GF-D8 (cell line): ENCODE results near the gene TOMM7.
"Not testable (repeated sequence)": the region's sequence is repeated elsewhere in the genome, so short reads cannot be mapped to it uniquely, and the experiment has no call there.

Experiments
- DNase-seq: peaks from one replicate; lab custom pipeline; 2025; lab: John Stamatoyannopoulos, UW

Gene TOMM7

DNA sequence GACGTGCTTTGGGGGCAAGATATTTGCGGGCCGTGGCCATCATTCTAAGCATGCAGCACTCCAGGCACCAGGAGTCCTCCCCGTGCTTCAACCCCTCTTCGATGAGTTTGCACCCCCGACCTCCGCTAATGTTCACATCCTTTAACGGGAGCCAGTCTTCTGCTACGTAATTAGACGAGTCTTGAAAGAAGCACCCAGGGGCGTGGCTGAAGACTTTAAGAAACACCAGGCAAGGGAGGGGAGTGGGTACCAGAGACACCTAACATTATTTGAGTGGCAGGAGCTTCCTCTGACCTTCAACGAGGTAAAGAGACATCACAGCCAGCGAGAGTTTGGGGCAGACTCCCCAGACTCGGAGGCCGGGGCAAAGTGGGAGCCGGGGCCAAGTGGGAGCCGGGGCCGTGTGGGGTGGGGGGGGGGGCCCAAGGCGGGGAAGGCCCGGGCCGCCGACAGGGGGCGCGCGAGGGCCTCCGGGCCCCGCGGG, 31.1 kb upstream of the TOMM7 start:
- DNase-seq: no peak

DNA sequence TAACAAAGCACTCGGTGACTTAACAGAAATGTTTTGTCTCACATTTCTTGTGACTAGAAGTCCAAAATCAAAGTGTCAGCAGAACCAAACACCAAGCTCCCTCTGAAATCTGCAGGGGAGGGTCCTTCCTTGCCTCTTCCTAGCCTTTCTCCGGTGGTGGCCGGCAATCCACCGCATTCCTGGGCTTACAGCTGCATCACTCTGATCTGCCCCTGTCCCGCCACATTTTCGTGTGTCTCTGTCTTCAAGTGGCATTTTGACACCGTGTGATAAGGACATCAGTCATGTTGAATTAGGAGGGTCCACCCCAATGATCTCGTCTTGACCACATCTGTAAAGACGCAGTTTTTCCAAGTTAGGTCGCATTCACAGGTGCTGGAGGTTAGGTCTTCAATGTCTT, 30.5 kb upstream of the TOMM7 start:
- no peak for DNase-seq

DNA sequence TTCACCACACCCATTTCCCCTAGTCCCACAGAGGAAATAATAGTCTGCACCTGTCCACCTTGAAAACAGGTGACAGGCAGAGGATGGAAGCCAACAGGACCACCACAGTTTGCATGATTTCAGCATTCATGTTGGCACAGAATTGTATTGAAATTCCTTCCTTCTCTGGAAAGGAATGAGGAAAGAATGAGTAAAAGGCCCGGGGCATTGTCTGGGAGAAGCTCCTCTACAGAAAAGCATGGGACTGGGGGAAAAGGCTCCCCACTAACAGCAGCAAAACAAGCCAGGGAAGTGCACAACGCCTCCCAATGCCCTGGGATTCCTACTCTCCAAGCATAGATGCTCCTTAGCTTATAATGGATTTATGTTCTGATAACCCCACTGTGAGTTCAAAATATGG, 28.5 kb upstream of the TOMM7 start:
- no peak for DNase-seq

DNA sequence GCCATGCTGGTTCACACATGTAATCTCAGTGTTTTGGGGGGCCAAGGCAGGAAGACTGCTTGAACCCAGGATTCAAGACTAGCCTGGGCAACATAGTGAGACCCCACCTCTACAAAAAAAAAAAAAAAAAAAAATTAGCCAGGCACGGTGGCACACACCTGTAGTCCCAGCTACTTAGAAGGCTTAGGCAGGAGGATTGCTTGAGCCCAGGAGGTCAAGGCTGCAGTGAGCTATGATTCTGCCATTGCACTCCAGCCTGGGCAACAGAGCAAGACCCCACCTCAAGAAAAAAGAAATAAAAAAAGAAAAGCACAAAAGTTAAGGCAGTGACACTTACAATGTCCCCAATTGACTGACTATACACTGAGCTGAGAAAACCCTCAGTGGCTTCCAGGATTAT, 27.7 kb upstream of the TOMM7 start:
- not testable (repeated sequence) for DNase-seq

DNA sequence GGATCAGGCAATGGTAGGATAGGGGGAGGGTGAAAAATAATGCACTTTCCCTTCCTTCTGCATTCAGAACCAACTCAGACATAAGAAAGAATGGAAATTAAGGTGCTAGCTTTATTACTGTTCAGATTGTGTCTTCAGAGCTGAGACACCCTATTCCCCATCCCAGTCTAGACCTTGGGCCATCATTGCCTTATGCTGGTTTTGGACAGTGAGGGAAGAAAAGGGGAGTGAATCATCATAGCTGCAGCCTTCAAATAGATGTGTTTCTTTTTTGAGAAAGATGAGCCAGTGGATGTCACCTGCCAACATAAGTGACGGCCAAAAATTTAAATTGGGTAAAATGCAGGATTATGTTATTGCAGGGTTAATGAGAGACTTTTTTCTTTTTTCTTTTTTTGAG, 27.0 kb upstream of the TOMM7 start:
- DNase-seq: no peak

DNA sequence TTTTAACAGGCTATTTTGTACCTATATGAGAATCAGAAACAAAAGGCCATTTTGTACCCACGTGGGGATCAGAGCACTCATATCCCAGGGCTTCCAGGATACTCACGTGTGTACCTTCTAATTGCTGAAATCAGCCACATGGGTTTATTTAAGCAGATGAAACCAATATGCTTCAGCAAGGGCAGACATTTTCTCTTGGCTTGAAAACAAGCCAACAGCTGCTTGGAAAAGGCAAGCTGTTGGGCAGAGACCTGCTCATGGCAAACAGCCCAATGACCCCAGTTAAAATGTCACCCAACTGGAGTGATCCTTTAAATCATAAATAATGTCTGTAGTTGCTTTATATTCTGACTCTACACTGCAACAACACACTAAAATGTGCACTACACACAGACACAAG, 26.5 kb upstream of the TOMM7 start:
- no peak for DNase-seq

DNA sequence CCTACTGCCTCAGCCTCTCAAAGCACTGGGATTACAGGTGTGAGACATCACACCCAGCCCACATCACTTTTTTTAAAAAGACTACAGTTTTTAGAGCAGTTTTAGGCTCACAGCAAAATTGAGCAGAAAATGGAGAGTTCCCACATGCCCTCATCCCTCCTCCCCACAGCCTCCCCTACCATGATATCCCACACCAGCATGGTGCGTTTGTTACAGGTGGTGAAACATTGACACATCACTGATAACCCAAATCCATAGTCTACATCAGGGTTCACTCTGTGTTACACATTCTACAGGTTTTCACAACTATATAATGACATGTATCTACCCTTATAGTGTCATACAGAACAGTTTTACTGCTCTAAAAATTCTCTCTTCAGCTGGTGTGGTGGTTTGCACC, 24.3 kb upstream of the TOMM7 start:
- no peak for DNase-seq

DNA sequence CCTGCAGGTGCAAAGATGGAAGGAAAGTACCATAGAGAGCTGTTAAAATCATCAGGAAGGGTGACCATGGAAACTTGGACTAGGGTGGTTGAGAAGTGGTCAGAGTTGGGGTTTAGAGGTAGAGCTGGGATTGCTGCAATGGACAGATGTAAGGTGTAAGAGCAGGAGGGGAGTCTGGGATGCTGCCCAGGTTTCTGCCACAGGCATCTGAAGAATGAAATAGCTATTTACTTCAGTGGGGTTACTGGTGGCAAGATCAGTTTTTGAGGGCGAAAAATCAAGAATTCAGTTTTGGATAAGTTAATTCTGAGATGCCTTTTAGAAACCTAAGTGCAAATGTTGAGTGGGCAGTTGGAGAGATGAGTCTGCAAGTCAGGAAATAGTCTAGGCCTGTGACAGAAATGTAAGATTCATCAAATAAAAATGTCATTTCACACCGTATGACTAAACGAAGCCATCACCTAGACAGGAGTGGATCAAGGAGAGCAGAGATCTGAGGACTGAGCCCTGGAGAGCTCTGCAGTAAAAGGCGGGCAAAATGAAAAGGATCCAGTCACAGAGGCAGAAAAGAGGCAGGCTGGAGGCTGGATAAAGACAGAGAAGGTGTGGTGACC, 22.7 kb upstream of the TOMM7 start:
- no peak for DNase-seq

DNA sequence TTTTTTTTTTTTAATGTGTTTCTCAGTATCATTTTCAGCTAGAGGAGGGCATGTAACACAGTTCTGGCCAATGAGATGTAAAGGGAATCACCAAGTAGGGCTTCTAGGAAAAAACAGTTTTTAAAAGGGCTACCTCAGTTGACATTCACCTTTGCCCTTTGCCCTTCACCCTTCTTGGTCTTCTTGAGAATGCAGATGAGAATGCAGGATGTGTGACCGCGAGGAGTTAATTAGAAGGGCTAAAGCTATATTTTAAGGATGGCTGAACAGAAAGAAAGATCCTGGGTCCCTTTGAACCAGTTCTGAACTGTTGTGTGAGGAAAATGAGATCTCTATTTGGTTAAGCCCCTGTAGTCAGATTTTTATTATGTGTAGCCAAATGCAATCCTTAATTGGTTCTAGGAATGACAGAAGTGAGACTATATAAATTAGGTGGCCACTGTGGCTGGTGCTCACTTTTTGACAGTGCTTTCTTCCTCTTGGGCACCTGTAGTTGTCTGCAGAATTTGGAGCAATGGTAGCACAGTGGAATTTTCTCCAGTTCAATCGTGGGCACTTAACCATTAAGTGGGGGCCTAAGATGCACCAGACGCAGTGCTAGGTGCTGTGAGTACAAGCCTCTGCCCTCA, 21.1 kb upstream of the TOMM7 start:
- DNase-seq: no peak

DNA sequence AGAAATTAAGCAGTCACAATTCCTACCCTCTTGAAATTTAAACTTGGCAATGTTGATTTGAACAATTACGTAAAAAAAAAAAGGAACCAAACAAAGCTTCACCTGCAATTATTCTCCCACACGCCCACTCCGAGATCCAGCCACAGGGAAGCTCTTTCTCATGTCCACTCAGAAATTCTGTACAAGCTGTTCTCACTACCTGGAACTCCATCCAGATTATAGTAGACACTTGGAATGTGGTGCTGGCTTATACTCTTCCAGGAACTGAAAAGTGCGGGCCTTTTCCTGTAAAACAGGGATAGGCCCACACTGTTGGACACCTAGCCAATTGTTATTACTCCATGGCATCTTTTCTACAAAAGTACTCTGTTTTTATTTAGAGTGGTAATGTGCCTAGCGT, 20.3 kb upstream of the TOMM7 start:
- no peak for DNase-seq

DNA sequence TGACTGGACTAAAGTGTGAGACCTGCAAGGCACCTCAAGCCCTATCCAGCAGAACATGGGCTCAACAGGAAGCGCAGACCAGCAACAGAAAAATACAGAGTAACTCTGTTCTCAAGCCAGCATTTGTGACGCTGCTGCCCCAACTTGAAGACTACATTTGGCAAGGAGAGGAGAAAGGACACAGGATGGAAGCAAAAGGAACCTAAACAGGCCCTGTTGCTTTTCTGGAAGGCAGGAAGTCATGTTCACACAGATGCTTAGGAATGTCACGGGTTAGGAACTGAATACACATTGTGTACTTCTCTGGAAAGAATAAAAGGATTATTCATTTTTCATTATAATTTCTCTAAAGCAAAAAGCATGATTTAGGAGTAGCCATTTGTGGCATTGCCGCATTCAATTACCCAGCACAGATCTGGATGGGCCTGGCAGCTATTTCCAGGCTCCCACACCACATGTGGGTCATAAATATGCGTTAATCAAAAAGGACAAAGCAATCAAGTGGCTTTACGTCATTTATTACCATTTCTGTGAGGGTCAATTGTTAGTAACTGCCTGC, 19.8 kb upstream of the TOMM7 start:
- no peak for DNase-seq

DNA sequence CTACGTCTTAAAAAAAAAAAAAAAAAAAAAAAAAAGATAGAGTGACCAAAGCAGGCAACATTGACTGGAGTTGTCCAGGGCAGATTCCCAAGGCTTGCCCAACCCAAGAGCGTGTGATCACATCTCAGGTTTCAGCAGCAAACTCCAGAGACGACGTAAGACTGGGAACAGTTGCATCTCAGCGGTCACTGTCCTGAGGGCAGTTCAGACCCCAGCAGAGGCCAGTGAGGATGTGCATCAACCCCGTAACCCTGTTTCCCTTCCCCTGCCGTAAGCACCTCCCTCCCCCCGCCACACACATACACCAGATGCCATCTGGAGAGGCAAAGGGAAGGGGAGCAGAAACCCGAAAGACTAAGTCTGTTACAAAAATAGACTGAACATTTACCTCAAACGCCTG, 19.3 kb upstream of the TOMM7 start:
- DNase-seq: no peak

DNA sequence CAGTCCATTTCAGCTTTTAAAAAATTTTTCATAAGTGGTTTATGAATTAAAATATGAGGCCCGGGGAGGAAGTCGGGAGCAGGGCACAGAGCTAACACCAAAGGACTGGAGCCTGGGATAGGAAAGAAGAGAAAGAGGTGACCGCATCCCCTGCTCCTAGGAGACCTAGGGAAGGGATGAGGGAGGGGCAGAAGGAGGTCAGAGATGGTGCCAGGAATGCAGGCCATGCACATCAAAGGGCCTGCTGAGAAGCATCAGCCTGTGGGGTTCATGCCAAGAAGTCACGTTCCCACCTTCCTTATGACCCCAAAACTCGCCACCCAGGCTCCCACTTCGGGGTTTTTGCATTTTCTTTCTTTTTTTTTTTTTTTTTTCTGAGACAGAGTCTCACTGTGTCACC, 14.7 kb upstream of the TOMM7 start:
- DNase-seq: no peak

DNA sequence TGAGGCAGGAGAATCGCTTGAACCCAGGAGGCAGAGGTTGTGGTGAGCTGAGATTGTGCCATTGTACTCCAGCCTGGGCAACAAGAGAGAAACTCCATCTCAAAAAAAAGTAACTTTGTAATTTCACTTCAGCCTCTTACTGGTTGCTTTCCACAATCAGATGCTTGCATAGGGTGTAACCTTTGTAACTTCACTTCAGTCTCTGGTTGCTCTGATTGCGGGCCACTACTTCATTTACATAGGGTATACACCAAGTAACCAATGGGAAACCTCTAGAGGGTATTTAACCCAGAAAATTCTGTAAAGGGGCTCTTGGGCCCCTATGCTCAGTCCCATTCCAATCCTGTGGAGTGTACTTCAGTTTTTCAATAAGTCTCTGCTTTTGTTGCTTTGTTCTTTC, 13.9 kb upstream of the TOMM7 start:
- DNase-seq: not testable (repeated sequence)

DNA sequence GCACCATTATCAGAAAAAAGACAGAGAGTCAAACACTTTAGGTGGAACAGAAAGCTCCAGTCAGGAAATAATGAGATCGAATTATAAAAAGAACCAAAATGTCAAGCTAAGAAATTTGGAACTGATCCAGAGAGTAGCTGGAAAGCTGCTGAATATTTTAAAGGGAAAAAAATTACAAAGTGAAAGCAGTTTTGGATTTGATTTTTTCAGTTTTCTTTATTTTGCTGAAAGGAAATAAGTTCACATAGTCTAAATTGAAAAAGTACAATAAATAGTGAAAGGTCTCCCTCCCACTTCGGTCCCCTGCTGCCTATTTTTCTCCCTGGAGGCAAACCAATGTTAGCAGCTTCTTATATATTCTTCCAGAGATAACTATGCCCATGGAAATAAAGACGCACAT, 11.3 kb upstream of the TOMM7 start:
- no peak for DNase-seq

DNA sequence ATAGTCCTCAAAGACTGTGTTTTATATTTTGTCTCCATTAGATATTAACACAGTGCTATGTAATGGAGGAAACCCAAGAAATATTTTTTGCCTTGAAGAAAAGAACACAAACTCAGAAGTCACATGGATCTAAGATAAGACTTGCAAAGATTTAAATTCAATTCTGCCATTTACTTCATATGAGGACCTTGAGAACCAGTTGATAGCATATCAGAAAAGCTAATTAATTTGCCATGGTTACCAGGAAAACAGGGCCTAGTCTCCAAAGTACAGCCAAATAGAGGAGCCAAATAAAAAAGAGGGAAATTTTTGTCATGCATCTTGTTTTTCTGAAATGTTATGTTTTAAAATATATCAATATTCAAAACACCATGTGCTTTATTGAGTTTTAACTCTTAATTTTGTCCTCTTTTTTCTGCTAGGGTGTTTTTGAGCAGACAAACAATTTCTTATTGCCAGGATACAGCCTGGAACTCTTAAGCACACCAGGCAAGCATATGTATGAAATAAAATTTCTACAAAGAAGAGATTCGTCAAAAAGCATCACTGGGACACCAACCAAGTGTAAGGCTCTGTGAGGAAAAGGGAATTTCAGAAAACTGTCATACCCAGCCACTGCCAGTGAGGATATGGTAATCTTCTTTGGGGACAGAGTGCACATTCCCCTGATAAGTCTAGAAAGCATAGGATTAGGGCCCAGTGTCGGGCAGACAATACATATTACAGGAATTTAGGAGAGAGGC, 10.6 kb upstream of the TOMM7 start:
- DNase-seq: no peak

DNA sequence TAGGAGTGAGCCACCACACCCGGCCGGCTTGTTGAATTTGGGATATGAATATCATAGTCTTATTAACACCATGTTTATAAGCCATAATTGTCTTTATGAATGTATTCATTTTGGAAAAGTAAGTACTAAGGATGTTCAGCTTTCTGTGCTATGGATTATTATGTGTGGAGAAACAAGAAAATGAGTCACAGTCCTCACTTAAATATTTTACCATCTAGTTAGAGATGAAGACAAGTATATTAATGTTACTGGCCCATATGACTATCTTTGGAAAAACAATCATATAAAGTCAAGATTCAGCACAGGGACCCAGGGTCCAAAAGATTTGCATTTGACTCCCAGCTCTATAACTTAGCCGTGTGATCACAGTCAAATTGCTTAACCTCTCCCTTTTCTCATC, 9.8 kb upstream of the TOMM7 start:
- DNase-seq: no peak

DNA sequence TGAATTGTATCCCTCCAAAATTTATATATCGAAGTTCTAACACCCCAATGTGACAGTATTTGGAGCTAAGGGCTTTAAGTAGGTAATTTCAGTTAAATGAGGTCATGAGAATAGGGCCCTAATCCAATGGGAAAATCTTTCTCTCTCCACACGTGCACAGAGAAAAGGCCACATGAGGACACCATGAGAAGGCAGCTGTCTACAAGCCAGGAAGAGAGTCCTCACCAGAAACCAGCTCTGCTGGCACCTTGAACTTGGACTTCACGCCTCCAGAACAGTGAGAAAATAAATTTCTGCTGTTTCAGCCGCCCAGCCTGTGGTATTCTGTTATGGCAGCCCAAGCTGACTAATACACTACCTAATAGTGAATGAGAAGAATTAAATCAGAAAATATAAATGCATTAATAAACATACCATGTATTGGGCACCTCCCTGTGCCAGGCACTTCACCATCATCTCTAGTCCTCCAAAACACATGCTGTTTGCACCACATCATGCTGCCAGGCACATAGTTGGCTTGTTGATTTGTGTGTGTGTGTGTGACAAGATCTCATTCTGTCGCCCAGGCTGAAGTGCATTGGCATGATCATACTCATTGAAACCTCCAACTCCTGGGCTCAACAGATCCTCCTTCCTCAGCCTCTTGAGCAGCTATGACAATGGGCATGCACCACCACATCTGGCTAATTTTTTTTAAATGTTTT, 9.1 kb upstream of the TOMM7 start:
- DNase-seq: no peak

DNA sequence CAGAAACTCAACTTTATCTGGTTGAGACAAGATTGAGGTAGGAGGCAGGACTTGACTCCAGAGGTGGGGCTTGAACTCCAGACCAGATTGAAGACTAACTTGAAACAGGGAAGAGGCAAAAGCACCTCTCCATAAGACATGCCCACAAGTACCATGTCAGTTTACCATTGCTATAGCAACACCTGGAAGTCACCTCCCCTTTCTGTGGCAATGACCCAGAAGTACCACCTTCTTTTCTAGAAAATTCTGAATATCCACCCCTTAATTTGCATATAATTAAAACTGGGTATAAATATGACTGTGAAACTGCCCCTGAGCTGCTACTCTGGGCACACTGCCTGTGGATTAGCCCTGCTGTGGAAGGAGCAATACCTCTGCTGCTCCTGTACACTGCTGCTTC, 4.9 kb upstream of the TOMM7 start:
- no peak for DNase-seq

DNA sequence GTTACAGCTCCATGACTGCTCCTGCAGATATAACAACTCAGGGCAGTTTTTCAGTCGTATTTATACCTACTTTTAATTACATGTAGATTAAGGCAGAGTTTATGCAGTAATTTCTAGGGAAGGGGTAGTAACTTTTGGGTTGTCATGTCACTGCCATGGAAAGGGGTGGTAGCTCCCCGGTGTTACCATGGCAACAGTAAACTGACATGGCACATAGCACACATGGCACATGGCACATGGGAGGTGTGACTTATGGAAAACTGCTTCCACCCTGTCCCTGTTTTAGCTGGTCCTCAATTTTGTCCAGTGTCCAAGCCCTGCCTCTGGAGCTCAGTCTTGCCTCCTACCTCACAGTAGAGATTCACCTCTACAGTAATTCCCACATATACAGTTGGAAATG, 3.9 kb upstream of the TOMM7 start:
- DNase-seq: no peak

DNA sequence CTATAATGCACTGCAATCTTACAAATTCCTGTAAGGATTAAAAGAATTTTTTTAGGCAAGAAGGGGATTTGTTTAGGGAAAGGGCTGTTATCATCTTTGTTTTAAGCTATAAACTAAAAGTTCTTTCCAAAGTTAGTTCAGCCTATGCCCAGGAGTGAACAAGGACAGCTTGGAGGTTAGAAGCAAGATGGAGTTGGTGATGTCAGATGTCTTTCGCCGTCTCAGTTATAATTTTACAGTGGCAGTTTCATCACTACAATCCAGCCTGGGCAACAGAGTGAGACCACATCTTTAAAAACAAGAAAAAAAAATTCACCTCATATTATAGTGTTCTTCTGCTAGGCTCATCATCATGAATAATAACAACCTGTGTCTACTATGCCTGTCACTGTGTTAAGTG, 2.1 kb upstream of the TOMM7 start:
- DNase-seq: no peak

DNA sequence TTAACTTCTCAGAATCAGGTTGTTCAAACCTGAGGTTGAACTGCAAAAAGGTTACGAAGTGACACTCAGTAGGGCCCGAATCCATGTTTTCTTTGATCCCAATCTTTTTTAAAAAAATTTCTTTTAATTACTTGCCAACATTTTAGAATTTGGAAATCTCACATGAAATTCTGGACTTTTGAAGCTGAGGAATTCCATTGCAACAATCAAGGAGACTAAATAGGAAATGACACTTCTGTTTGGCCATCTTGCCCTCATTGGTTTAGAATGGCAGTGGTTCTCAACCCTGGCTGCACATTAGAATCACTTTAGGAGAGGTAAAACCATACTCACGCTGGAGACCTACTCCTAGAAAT, 471 bp upstream of the TOMM7 start:
- no peak for DNase-seq
